Esophagus muscularis mucosa (tissue), 4 donors: ENCODE results near the gene INSYN2B. TPM values are rescaled to one million over a fixed set of nuclear protein-coding genes. Genes with fewer than 3 reads are reported as not detected.

Experiments used
- DNase-seq: peaks from one replicate; pipeline ENCODE4 v3.0.0-alpha.2; 2017; ENCODE audit errors: extremely low spot score
- H3K27ac ChIP-seq, 4 donors: fragments of 200-600 bp; sonication (generic); replicated peaks in 1 of 4; 1 replicate in 3 of 4; 2 replicates in 1 of 4; pipeline ENCODE4 v1.5.1; 2016 to 2019; ENCODE audit warnings: mild to moderate bottlenecking in 1 of 4
- H3K27me3 ChIP-seq, 4 donors: fragments of 200-600 bp; sonication (generic); one replicate each; pipeline versions ENCODE4 v1.5.1 to v1.6.0; 2016 to 2019
- H3K36me3 ChIP-seq, 4 donors: fragments of 200-600 bp; sonication (generic); one replicate each; pipeline ENCODE4 v1.5.1; 2016 to 2019
- H3K4me1 ChIP-seq, 4 donors: fragments of 200-600 bp; sonication (generic); one replicate each; pipeline ENCODE4 v1.5.1; 2016 to 2019
- H3K4me3 ChIP-seq, 4 donors: fragments of 200-600 bp; sonication (generic); 1 replicate in 2 of 4; 2 replicates in 2 of 4; pipeline ENCODE4 v1.5.1; 2016 to 2019; ENCODE audit warnings: mild to moderate bottlenecking in 4 of 4, moderate library complexity in 1 of 4
- H3K9me3 ChIP-seq, 4 donors: fragments of 200-600 bp; sonication (generic); 1 replicate in 3 of 4; 2 replicates in 1 of 4; pipeline ENCODE4 v1.5.1; 2016 to 2019
- CTCF ChIP-seq, 3 experiments: fragments of 200-600 bp in 2 of 3; fragments of 450-650 bp in 1 of 3; sonication (generic) in 2 of 3; IDR thresholded peaks; one replicate each; pipeline ENCODE4 v1.5.1; 2017 to 2019; ENCODE audit warnings: antibody characterized with exemption in 3 of 3, mild to moderate bottlenecking in 2 of 3, moderate library complexity in 1 of 3
- EP300 ChIP-seq: sonication (generic); formaldehyde crosslinking; IDR thresholded peaks from one replicate; pipeline ENCODE4 v1.6.1; 2017; ENCODE audit warnings: antibody characterized with exemption
- POLR2A ChIP-seq: fragments of 450-650 bp; IDR thresholded peaks from one replicate; pipeline ENCODE4 v1.6.1; 2017; ENCODE audit warnings: antibody characterized with exemption, moderate library complexity, mild to moderate bottlenecking, low read depth
- POLR2AphosphoS5 ChIP-seq, 2 donors: sonication (generic); formaldehyde crosslinking; IDR thresholded peaks; one replicate each; pipeline ENCODE4 v1.6.1; 2017; ENCODE audit warnings: antibody characterized with exemption in 2 of 2
- WGBS: methylation state at CpG from one replicate; pipeline ENCODE4 v1.1.5; 2018; 5-methylcytosine and 5-hydroxymethylcytosine counted together
- intact Hi-C: fragments of 100-400 bp; cut with DNase I; formaldehyde crosslinking; loops from one replicate; pipeline ENCODE4 v1.15.1; 2023
- total RNA-seq, 4 donors: library from RNA; depleted of rRNA; stranded (reverse); fragments of >200 nt; gene quantifications; one replicate each; pipeline versions ENCODE4 v1.1.0 to v1.2.1, GENCODE V29; 2016

Gene INSYN2B
- total RNA-seq, 4 donors from 2014 or later, result not detected

GRCh38 chr5:169862391-169862811, 117.9 kb downstream of the INSYN2B start:
- TF ChIP-seq POLR2A (no peak), CTCF (IDR thresholded peaks at IDR 0.05) (no peak), EP300 (no peak), POLR2AphosphoS5 (IDR thresholded peaks at IDR 0.05) (no peak)
- DNase-seq, result no peak
- no peaks in the 10 kb centered on the region for H3K36me3 ChIP-seq
- H3K27ac ChIP-seq, result no peak overlapping the region
- WGBS, result 63% methylated on average over 4 of the region's 4 CpGs
- intact Hi-C loops, result no loop called here
- no peaks in the 10 kb centered on the region for H3K4me1 ChIP-seq
- no peak overlapping the region for H3K4me3 ChIP-seq
- H3K9me3 ChIP-seq, result no peaks in the 10 kb centered on the region
- peaks cover 0 to 6% (median 0%) of the 10 kb centered on the region in 4 donors for H3K27me3 ChIP-seq

- H3K4me3 ChIP-seq, result no peak overlapping the region
- H3K36me3 ChIP-seq, result no peaks in the 10 kb centered on the region
- H3K9me3 ChIP-seq, result no peaks in the 10 kb centered on the region
- TF ChIP-seq POLR2A, result no peak
- intact Hi-C loops, result no loop called here
- WGBS, result 79% methylated on average over 2 of the region's 2 CpGs
- no peak overlapping the region for H3K27ac ChIP-seq
- H3K27me3 ChIP-seq, result peaks cover 0 to 6% (median 0%) of the 10 kb centered on the region in 4 donors
- no peak for DNase-seq
- no peaks in the 10 kb centered on the region for H3K4me1 ChIP-seq
These were observed 118.4 kb downstream of the INSYN2B start for GRCh38 chr5:169861934-169862333.

GRCh38 chr5:169861433-169861832, 118.9 kb downstream of the INSYN2B start:
- H3K27ac ChIP-seq, result no peak overlapping the region
- peaks cover 0 to 6% (median 0%) of the 10 kb centered on the region in 4 donors for H3K27me3 ChIP-seq
- DNase-seq, result no peak
- intact Hi-C loops, result no loop called here
- no peaks in the 10 kb centered on the region for H3K9me3 ChIP-seq
- H3K4me1 ChIP-seq, result no peaks in the 10 kb centered on the region
- no peak overlapping the region for H3K4me3 ChIP-seq
- no peak for TF ChIP-seq CTCF (IDR thresholded peaks at IDR 0.05)
- 76% methylated on average over 2 of the region's 2 CpGs for WGBS
- no peaks in the 10 kb centered on the region for H3K36me3 ChIP-seq

GRCh38 chr5:169860585-169860984, 119.7 kb downstream of the INSYN2B start:
- peaks cover 0 to 6% (median 0%) of the 10 kb centered on the region in 4 donors for H3K27me3 ChIP-seq
- WGBS, result 61% methylated on average over 3 of the region's 3 CpGs
- H3K27ac ChIP-seq, result no peak overlapping the region
- H3K36me3 ChIP-seq, result no peaks in the 10 kb centered on the region
- no peak overlapping the region for H3K4me3 ChIP-seq
- TF ChIP-seq EP300, result no peak
- no peak for TF ChIP-seq POLR2A
- TF ChIP-seq POLR2AphosphoS5 (IDR thresholded peaks at IDR 0.05), result no peak
- no peak for TF ChIP-seq CTCF (IDR thresholded peaks at IDR 0.05)
- no peaks in the 10 kb centered on the region for H3K9me3 ChIP-seq
- intact Hi-C loops, result no loop called here
- H3K4me1 ChIP-seq, result no peaks in the 10 kb centered on the region
- DNase-seq, result no peak

GRCh38 chr5:169856571-169856970, 123.7 kb downstream of the INSYN2B start:
- Histone ChIP-seq H3K4me1 (no peaks in the 10 kb centered on the region), H3K27me3 (no peaks in the 10 kb centered on the region), H3K4me3 (no peak overlapping the region), H3K36me3 (no peaks in the 10 kb centered on the region), H3K27ac (no peak overlapping the region), H3K9me3 (peaks cover 0 to 8% (median 1%) of the 10 kb centered on the region in 4 donors)
- TF ChIP-seq POLR2A, result no peak
- no peak for TF ChIP-seq EP300
- no peak for TF ChIP-seq POLR2AphosphoS5 (IDR thresholded peaks at IDR 0.05)
- TF ChIP-seq CTCF (IDR thresholded peaks at IDR 0.05), result no peak
- no peak for DNase-seq
- 78% methylated on average over 2 of the region's 2 CpGs for WGBS
- intact Hi-C loops, result no loop called here
